HG03460 (cell line): Measurements from ENCODE around the gene VIPR2.

ENCODE experiments used
- ATAC-seq: cut with Tn5 transposase; IDR thresholded peaks from one replicate; pipeline ENCODE4 v1.9.1; 2021; ENCODE audit not compliant: unreplicated experiment

Gene VIPR2

GRCh38 chr7:159028508-159029401 is 115.9 kb downstream of the VIPR2 start:
- no peak for ATAC-seq

GRCh38 chr7:159027789-159028507 is 116.7 kb downstream of the VIPR2 start:
- no peak for ATAC-seq

- no peak for ATAC-seq
Observed at GRCh38 chr7:159027056-159027788, 117.4 kb downstream of the VIPR2 start.

- no peak for ATAC-seq
Observed at GRCh38 chr7:159026271-159027055, 118.2 kb downstream of the VIPR2 start.

- no peak for ATAC-seq
Observed at GRCh38 chr7:159025161-159025779, 119.4 kb downstream of the VIPR2 start.

GRCh38 chr7:159024280-159024951 is 120.3 kb downstream of the VIPR2 start:
- no peak for ATAC-seq

- no peak for ATAC-seq
Observed at GRCh38 chr7:159023746-159024145, 120.9 kb downstream of the VIPR2 start.

GRCh38 chr7:159023206-159023605 is 121.5 kb downstream of the VIPR2 start:
- ATAC-seq, result no peak

- ATAC-seq, result no peak
Observed at GRCh38 chr7:159022238-159022993, 122.3 kb downstream of the VIPR2 start.

- no peak for ATAC-seq
Observed at GRCh38 chr7:159020987-159021386, 123.7 kb downstream of the VIPR2 start.

- no peak for ATAC-seq
Observed at GRCh38 chr7:159019111-159019510, 125.6 kb downstream of the VIPR2 start.

GRCh38 chr7:159017741-159018140 is 126.9 kb downstream of the VIPR2 start:
- no peak for ATAC-seq

GRCh38 chr7:159017210-159017609 is 127.5 kb downstream of the VIPR2 start:
- ATAC-seq, result no peak

GRCh38 chr7:159016591-159016990 is 128.1 kb downstream of the VIPR2 start:
- ATAC-seq, result no peak

- ATAC-seq, result no peak
Observed at GRCh38 chr7:159015454-159016410, 128.9 kb downstream of the VIPR2 start.

GRCh38 chr7:159015081-159015453 is 129.6 kb downstream of the VIPR2 start:
- ATAC-seq, result no peak

GRCh38 chr7:159014297-159015062 is 130.2 kb downstream of the VIPR2 start:
- no peak for ATAC-seq
